GM12875 (cell line): ENCODE results near the gene PI4KA.
"Not testable (repeated sequence)": the region's sequence is repeated elsewhere in the genome, so short reads cannot be mapped to it uniquely, and the experiment has no call there.

Source experiments
- H3K4me3 ChIP-seq: one replicate; pipeline ENCODE4 v1.5.1; 2011; ENCODE audit warnings: low read depth, low read length, control low read depth
- CTCF ChIP-seq: IDR thresholded peaks from 2 replicates; pipeline ENCODE4 v1.5.1; 2011; ENCODE audit warnings: low read depth, mild to moderate bottlenecking, control low read depth, inconsistent platforms, low read length, moderate library complexity, borderline replicate concordance; ENCODE audit not compliant: insufficient read depth

Gene PI4KA

DNA sequence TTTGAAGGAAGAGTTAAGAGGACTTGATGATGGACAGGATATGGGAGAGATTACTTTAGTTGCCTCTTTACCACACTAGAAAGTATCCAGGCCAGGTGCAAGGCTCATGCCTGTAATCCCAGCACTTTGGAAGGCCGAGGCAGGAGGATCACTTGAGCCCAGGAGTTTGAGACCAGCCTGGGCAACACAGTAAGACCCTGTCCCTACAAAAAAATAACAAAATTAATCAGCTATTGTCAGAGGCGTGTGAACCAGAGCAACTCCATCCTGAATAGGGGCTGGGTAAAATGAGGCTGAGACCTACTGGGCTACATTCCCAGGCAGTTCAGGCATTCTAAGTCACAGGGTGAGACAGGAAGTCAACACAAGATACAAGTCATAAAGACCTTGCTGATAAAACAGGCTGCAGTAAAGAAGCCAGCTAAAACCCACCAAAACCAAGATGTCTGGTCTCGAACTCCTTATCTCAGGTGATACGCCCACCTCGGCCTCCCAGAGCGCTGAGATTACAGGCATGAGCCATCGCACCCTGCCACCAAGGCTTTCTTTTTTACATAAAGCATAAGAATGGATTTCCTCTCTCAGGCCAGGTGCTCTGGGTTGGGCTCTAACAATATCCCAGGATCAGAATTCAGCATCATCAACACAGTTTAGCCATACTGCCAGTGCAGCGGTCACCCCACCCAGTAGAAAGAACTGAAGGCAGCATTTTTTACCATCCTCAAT lies 17.8 kb downstream of the PI4KA start:
- H3K4me3 ChIP-seq, result no peak overlapping the region
- no peak for TF ChIP-seq CTCF

- no peak for TF ChIP-seq CTCF
- H3K4me3 ChIP-seq, result no peak overlapping the region
These were observed 18.6 kb downstream of the PI4KA start for GRCh38 chr22:20839837-20840645.

DNA sequence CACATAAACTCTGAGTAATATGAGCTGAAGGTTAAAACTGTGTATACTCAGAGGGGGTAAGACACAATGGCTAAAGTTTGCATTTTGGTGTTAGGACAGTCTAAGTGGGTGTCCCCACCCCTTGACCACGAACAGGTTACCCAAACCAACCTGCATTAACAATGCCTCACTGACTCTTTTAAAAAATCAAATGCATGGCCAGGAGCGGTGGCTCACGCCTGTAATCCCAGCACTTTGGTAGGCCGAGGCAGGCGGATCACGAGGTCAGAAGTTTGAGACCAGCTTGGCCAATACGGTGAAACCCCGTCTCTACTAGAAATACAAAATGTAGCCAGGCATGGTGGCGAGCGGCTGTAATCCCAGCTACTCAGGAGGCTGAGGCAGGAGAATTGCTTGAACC lies 19.3 kb downstream of the PI4KA start:
- H3K4me3 ChIP-seq, result not testable (repeated sequence)

DNA sequence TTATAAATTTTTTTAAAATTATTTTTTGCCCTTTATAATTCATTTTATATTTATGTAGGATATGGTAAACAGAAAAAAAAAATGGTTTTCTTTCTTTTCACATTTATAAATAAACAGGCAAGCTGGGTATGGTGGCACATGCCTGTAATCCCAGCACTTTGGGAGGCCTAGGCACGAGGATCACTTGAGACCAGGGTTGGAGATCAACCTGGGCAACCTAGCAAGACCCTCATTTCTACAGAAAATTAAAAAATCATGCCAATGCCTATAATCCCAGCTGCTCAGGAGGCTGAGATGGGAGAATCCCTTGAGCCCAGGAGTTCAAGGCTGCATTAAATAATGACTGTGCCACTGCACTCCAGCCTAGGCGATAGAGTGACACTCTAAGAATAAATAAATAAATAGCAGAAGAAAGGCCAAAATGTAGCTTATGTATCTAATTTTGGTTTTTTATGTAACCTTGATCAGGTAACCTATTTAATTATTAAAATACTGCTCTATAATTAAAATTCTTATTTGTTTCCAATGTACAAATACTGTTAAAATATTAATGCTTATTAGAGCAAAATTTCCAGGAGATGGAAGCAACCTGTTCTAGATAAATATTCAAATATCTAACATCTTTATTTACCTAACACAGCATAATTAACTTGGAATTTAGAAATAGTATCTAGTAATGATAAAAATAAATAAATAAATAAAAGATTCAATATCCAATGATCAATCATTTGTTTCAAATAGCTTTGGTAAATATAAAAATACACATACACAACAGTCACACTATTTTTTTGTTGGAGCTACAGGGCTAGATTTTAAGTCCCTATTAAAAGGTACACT lies 21.4 kb downstream of the PI4KA start:
- H3K4me3 ChIP-seq, result no peak overlapping the region
- no peak for TF ChIP-seq CTCF

- no peak overlapping the region for H3K4me3 ChIP-seq
- TF ChIP-seq CTCF, result no peak
These were observed 23.9 kb downstream of the PI4KA start for GRCh38 chr22:20834725-20835124.

GRCh38 chr22:20834206-20834605 lies 24.4 kb downstream of the PI4KA start:
- TF ChIP-seq CTCF, result no peak
- H3K4me3 ChIP-seq, result no peak overlapping the region

- no peak for TF ChIP-seq CTCF
- H3K4me3 ChIP-seq, result no peak overlapping the region
These were observed 25.4 kb downstream of the PI4KA start for GRCh38 chr22:20833225-20833665.
